Fibroblast of lung (primary cell): ENCODE measurements around the gene NBEA.

Source experiments
- EZH2 ChIP-seq: IDR thresholded peaks from 2 replicates; pipeline ENCODE4 v1.5.1; 2012; ENCODE audit warnings: low read length, control low read depth, mild to moderate bottlenecking; ENCODE audit errors: missing control alignments
- TF ChIP-seq, protein P1 (sequence below), 2 donors: IDR thresholded peaks in 1 of 2; conservative IDR thresholded peaks in 1 of 2; 1 replicate in 1 of 2; 2 replicates in 1 of 2; pipeline ENCODE4 v1.5.1; 2011 to 2012; ENCODE audit warnings: low read length in 2 of 2, control low read depth in 1 of 2, inconsistent platforms in 1 of 2, low read depth in 1 of 2, mild to moderate bottlenecking in 1 of 2

DNA sequence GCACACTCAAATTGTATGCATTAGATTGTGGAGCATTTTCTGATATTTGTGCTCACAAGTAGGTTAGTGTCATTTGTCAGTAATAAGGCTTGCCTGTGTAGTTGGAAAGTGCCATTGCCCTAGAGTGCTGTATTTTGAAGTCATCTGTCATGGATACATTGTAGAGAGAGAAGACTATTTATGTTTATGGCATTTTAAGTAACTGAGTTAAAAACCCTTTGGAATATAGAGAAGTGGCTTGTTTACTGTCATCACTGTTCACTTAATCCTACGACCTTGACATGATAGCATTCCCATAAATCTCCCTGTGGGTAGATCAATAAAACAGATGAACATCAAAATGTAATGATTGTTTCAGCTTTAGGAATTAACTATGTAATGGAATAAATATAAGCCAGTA is 423.8 kb downstream of the NBEA start:
- TF ChIP-seq, protein P1, sequence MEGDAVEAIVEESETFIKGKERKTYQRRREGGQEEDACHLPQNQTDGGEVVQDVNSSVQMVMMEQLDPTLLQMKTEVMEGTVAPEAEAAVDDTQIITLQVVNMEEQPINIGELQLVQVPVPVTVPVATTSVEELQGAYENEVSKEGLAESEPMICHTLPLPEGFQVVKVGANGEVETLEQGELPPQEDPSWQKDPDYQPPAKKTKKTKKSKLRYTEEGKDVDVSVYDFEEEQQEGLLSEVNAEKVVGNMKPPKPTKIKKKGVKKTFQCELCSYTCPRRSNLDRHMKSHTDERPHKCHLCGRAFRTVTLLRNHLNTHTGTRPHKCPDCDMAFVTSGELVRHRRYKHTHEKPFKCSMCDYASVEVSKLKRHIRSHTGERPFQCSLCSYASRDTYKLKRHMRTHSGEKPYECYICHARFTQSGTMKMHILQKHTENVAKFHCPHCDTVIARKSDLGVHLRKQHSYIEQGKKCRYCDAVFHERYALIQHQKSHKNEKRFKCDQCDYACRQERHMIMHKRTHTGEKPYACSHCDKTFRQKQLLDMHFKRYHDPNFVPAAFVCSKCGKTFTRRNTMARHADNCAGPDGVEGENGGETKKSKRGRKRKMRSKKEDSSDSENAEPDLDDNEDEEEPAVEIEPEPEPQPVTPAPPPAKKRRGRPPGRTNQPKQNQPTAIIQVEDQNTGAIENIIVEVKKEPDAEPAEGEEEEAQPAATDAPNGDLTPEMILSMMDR (conservative IDR thresholded peaks at IDR 0.05 in 1 of 2, IDR thresholded peaks at IDR 0.05 in 1 of 2; ENCODE audit: low read depth in 1 of 2, low read length in 2 of 2), result no peak
- TF ChIP-seq EZH2, result no peak
